Panc1 (cell line): ENCODE measurements around the gene BEND3.

Experiments used
- POLR2AphosphoS5 ChIP-seq: IDR thresholded peaks from 2 replicates; pipeline ENCODE4 v1.6.1; 2012; ENCODE audit warnings: mild to moderate bottlenecking, low read depth, low read length, moderate library complexity
- TF ChIP-seq, protein P1 (sequence below): fragments of 450-650 bp; IDR thresholded peaks from 2 replicates; pipeline ENCODE4 v1.5.1; 2017; ENCODE audit warnings: mild to moderate bottlenecking
- TF ChIP-seq, protein P2 (sequence below), 2 experiments: IDR thresholded peaks; 2 replicates each; pipeline ENCODE4 v1.6.1; 2011 to 2012; ENCODE audit warnings: low read depth in 2 of 2, control low read depth in 1 of 2, low read length in 1 of 2, mild to moderate bottlenecking in 1 of 2, moderate library complexity in 1 of 2; ENCODE audit not compliant: insufficient read depth in 1 of 2

DNA sequence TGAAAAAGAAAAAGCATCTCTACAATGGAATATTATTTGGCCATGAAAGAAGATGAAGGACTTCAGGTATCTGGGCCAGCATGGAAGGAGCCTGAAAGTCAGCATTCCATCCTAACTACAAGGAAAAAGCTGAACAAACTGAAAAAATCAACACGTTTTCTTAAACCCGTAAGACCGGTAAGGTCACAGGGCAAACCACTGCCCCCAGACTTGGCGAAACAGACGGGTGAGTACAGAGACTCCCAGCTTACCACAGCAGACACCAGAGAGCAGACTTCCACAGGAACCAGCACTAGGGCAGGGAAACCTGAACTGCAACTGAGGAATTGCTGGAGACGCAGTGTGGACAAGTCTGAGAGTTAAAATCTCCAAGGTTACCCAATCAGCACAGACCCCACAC is 31.4 kb downstream of the BEND3 start:
- TF ChIP-seq, protein P1, sequence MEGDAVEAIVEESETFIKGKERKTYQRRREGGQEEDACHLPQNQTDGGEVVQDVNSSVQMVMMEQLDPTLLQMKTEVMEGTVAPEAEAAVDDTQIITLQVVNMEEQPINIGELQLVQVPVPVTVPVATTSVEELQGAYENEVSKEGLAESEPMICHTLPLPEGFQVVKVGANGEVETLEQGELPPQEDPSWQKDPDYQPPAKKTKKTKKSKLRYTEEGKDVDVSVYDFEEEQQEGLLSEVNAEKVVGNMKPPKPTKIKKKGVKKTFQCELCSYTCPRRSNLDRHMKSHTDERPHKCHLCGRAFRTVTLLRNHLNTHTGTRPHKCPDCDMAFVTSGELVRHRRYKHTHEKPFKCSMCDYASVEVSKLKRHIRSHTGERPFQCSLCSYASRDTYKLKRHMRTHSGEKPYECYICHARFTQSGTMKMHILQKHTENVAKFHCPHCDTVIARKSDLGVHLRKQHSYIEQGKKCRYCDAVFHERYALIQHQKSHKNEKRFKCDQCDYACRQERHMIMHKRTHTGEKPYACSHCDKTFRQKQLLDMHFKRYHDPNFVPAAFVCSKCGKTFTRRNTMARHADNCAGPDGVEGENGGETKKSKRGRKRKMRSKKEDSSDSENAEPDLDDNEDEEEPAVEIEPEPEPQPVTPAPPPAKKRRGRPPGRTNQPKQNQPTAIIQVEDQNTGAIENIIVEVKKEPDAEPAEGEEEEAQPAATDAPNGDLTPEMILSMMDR = no peak
- TF ChIP-seq, protein P2, sequence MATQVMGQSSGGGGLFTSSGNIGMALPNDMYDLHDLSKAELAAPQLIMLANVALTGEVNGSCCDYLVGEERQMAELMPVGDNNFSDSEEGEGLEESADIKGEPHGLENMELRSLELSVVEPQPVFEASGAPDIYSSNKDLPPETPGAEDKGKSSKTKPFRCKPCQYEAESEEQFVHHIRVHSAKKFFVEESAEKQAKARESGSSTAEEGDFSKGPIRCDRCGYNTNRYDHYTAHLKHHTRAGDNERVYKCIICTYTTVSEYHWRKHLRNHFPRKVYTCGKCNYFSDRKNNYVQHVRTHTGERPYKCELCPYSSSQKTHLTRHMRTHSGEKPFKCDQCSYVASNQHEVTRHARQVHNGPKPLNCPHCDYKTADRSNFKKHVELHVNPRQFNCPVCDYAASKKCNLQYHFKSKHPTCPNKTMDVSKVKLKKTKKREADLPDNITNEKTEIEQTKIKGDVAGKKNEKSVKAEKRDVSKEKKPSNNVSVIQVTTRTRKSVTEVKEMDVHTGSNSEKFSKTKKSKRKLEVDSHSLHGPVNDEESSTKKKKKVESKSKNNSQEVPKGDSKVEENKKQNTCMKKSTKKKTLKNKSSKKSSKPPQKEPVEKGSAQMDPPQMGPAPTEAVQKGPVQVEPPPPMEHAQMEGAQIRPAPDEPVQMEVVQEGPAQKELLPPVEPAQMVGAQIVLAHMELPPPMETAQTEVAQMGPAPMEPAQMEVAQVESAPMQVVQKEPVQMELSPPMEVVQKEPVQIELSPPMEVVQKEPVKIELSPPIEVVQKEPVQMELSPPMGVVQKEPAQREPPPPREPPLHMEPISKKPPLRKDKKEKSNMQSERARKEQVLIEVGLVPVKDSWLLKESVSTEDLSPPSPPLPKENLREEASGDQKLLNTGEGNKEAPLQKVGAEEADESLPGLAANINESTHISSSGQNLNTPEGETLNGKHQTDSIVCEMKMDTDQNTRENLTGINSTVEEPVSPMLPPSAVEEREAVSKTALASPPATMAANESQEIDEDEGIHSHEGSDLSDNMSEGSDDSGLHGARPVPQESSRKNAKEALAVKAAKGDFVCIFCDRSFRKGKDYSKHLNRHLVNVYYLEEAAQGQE (IDR thresholded peaks at IDR 0.05; ENCODE audit: insufficient read depth in 1 of 2, low read depth in 2 of 2, low read length in 1 of 2) = no peak
- no peak for TF ChIP-seq POLR2AphosphoS5
